MM.1S (cell line): Measurements from ENCODE around the gene TOGARAM1.

Source experiments
- CTCF ChIP-seq: fragments of 300-600 bp; sonication (generic); IDR thresholded peaks from 2 replicates; pipeline ENCODE4 v1.5.1; 2016; ENCODE audit warnings: antibody characterized with exemption, low read length, mixed read lengths
- EZH2 ChIP-seq: fragments of 300-600 bp; sonication (generic); optimal IDR thresholded peaks from 2 replicates; pipeline ENCODE3; 2017; ENCODE audit warnings: low read depth, mild to moderate bottlenecking, antibody characterized with exemption, low read length, mixed read lengths

GRCh38 chr14:45038256-45038655 lies 76.3 kb downstream of the TOGARAM1 start:
- no peak for TF ChIP-seq CTCF
- TF ChIP-seq EZH2 = no peak
